GM18517 (cell line): ENCODE measurements around the gene CLCC1.
"Not testable (repeated sequence)": the region's sequence is repeated elsewhere in the genome, so short reads cannot be mapped to it uniquely, and the experiment has no call there.

Experiments
- ATAC-seq: cut with Tn5 transposase; IDR thresholded peaks from one replicate; pipeline ENCODE4 v1.9.1; 2021; ENCODE audit warnings: mild to moderate bottlenecking, moderate library complexity; ENCODE audit not compliant: unreplicated experiment

The CLCC1 gene, protein sequence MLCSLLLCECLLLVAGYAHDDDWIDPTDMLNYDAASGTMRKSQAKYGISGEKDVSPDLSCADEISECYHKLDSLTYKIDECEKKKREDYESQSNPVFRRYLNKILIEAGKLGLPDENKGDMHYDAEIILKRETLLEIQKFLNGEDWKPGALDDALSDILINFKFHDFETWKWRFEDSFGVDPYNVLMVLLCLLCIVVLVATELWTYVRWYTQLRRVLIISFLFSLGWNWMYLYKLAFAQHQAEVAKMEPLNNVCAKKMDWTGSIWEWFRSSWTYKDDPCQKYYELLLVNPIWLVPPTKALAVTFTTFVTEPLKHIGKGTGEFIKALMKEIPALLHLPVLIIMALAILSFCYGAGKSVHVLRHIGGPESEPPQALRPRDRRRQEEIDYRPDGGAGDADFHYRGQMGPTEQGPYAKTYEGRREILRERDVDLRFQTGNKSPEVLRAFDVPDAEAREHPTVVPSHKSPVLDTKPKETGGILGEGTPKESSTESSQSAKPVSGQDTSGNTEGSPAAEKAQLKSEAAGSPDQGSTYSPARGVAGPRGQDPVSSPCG

DNA sequence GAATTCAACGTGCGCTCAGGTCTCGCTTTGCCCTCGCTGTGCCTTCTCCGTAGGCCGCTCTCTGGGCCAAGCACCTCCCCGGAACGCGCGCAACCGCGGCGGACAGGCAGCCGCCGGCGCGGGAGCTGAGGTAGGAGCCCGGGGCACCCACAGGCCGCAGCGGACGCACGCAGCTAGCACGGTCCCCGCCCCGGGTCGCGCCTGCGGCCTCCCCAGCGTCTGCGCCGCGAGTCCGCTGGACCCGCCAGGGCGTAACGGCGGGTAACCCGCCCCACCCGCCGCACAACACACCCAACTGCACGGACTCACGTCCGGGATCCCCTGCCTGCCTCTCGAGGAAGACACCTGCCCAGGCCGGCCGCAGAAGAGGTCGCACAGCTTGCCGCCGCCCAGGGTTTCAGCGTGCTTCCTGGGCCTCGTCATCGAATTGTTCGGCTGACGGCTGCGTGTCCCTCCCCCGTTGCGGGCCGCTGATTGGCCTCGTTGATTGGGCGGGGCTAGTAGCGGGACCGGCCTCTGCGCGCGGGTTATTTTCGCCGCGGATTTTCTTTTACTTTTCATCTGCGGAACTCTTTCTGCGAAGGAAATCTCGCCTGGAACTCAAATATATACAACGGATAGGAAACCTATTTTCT lies at the start of gene CLCC1:
Gene CLCC1, minus strand, starts transcription at position 433 of the 635 bp plus-strand sequence. CDS start 13,047 bp downstream, outside the sequence.
- ATAC-seq: peak; percentile 75

- ATAC-seq: no peak
Observed at GRCh38 chr1:109011335-109011734, 48.1 kb upstream of the CLCC1 start.

GRCh38 chr1:108996622-108997021 lies 33.3 kb upstream of the CLCC1 start:
- ATAC-seq: not testable (repeated sequence)

- no peak for ATAC-seq
Observed at GRCh38 chr1:108983114-108983513, 19.8 kb upstream of the CLCC1 start.

GRCh38 chr1:108976658-108977057 lies 13.4 kb upstream of the CLCC1 start:
- no peak for ATAC-seq

DNA sequence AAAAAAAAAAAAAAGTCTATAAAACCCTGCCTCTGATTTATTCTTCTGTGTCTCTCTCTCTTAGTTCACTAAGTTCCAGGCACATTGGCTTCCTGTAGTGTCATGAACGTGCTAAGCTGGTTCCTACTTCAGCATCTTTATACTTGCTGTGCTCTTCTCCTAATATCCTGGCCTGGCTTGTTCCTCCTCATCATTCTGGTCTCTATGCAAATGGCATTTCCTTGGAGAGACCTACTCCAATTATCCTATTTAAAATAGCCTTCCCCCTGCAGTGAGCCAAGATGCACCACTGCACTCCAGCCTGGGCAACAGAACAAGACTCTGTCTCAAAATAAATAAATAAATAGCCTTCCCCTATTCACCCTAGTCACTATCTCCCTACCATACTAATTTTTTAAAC lies 9.7 kb upstream of the CLCC1 start:
- no peak for ATAC-seq

DNA sequence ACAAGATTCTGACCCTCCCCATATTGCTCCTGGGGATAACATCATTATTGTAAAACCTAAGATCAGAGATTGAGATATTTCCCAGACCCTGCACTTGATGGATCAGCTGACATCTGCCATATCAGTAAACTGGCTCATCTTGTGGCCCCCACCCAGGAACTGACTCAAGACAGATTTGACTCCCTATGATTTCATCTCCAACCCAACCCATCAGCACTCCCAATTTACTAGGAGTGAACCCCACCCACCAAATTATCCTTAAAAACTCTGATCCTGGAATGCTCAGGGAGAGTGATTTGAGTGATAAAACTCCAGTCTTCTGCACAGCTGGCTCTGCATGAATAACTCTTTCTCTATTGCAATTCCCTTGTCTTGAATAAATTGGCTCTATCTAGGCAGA lies 6.1 kb upstream of the CLCC1 start:
- no peak for ATAC-seq

GRCh38 chr1:108962681-108963051 lies 618 bp downstream of the CLCC1 start:
- no peak for ATAC-seq

DNA sequence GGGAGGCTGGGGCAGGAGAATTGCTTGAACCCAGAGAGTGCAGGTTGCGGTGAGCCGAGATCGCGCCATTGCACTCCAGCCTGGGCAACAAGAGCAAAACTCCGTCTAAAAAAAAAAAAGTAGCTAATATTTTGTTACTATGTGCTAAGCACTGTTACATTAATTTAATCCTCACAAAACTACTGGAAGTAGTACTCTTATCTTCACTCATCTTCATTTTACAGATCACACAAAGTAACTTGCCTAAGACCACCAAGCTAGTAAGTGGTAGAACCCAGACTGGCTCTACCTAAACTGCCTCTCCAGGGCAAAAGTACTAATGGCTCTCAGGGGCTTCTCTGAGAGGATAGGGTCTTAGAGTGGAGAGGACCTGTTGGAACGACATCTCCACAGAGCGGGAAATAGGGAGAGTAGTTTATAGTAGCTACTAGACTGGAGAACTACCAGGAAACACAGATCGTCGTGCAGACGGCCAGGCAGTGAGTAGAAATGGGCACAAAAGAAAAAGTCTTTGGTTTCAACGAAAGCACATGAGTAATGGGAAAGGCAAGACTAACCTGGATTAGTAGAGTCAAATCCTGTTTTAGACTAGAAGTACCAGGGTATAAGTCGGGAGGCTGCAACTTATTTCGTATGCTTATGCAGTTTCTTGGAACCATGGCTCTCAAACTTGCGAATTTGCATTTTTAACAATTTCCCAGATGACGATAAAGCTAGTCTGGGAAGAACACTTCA lies 1.4 kb downstream of the CLCC1 start:
- no peak for ATAC-seq

- peak; percentile 56 for ATAC-seq
Observed at GRCh38 chr1:108961198-108961597, 2.1 kb downstream of the CLCC1 start.

GRCh38 chr1:108960719-108961118 lies 2.6 kb downstream of the CLCC1 start:
- ATAC-seq: no peak

GRCh38 chr1:108957888-108958287 lies 5.4 kb downstream of the CLCC1 start:
- no peak for ATAC-seq

- no peak for ATAC-seq
Observed at GRCh38 chr1:108955881-108956280, 7.4 kb downstream of the CLCC1 start.

DNA sequence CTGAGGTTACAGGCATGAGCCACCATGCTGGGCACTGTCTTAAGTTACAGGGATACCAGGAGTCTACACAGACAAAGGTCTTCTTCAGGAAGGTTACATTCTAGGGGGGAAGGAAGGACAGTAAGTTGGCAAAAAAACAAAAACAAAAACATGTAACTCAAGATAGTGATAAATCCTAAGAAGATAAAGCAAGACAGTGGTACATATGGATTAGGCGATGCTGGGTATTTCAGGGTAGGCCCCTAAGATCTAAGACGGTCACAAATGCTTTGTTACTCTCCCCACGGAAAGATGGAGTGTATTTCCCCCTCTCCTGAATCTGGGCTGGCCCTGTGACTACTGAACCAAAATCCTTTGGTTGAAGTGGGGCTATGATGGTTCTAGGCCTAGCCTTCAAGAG lies 8.2 kb downstream of the CLCC1 start:
- no peak for ATAC-seq

GRCh38 chr1:108953452-108953851 lies 9.8 kb downstream of the CLCC1 start:
- ATAC-seq: no peak

- ATAC-seq: no peak
Observed at GRCh38 chr1:108951242-108951641, 12.0 kb downstream of the CLCC1 start.

DNA sequence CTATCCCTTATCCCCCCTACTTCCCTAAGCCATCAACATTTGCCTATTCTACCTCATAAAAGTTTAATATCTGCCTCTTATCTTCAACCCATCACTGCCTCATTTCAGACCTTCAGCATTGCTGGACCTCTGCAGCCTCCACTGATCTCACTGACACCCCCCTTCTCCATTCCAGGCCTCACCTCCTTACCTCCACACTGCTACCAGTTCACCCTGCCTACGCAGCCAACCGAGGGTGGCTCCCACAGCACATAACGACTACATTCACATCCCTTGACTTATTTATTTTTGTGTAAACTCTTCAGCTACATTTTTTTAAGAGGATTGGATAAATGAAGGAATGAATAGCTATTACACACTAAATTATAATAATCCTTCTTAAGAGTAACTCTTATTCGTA lies 14.2 kb downstream of the CLCC1 start:
- ATAC-seq: no peak

GRCh38 chr1:108947871-108948525 lies 15.3 kb downstream of the CLCC1 start:
- no peak for ATAC-seq

DNA sequence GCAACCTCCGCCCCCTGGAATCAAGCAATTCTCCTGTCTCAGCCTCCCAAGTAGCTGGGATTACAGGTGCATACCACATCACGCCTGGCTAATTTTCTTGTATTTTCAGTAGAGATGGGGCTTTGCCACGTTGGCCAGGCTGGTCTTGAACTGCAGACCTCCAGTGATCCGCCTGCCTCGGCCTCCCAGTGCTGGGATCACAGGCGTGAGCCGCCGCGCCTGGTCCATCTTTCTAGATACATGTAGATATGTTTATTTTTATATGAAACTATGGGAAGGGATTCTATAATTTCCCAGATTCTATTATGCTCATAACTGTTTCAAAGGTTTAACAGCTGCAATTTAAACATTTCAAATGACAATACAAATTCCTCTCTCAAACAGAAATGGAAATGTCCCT lies 27.1 kb downstream of the CLCC1 start:
- ATAC-seq: no peak

- ATAC-seq: no peak
Observed at GRCh38 chr1:108933944-108934343, 29.3 kb downstream of the CLCC1 start.

DNA sequence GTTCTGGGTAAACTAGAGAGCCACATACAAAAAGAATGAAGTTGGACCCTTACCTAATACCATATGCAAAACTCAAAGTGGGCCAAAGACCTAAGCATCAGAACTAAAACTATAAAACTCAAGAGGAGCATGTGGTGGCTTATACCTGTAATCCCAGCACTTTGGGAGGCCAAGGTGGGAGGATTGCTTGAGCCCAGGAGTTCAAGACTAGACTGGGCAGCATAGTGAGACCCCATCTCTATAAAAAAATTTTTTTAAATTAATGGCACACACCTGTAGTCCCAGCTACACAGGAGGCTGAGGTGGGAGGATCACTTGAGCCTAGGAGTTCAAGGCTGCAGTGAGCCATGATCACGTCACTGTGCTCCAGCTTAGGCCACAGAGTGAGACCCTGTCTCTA lies 35.7 kb downstream of the CLCC1 start:
- not testable (repeated sequence) for ATAC-seq
